SK-N-SH treated with all-trans-retinoic acid at 6 μM for 48 hours (cell line): ENCODE results near the gene PSMD7.

Experiments used
- ATAC-seq: fragments of 200-7000 bp; cut with Tn5 transposase; 3 replicates; pipeline ENCODE4 v1.9.1; 2020; ENCODE audit warnings: mild to moderate bottlenecking, moderate library complexity
- BACH2 ChIP-seq: fragments of 250-450 bp; sonication (Bioruptor Pico); IDR thresholded peaks from 2 replicates; pipeline ENCODE4 v1.9.0; 2021; ENCODE audit warnings: mild to moderate bottlenecking, borderline replicate concordance
- CREB5 ChIP-seq: fragments of 250-450 bp; sonication (Bioruptor Pico); IDR thresholded peaks from 2 replicates; pipeline ENCODE4 v1.5.1; 2020; ENCODE audit warnings: low read depth, mild to moderate bottlenecking, moderate library complexity
- CSDC2 ChIP-seq: fragments of 250-450 bp; sonication (Bioruptor Pico); IDR thresholded peaks from 2 replicates; pipeline ENCODE4 v1.5.0; 2020; ENCODE audit warnings: mild to moderate bottlenecking, moderate library complexity
- CSRNP3 ChIP-seq: fragments of 250-450 bp; sonication (Bioruptor Pico); IDR thresholded peaks from 2 replicates; pipeline ENCODE4 v1.5.1; 2021; ENCODE audit warnings: mild to moderate bottlenecking, moderate library complexity
- ESRRG ChIP-seq: fragments of 250-450 bp; sonication (Bioruptor Pico); IDR thresholded peaks from 2 replicates; pipeline ENCODE4 v1.6.1; 2021; ENCODE audit warnings: mild to moderate bottlenecking
- GLIS3 ChIP-seq: fragments of 250-450 bp; sonication (Bioruptor Pico); IDR thresholded peaks from 2 replicates; pipeline ENCODE4 v1.5.0; 2020; ENCODE audit warnings: mild to moderate bottlenecking, moderate library complexity
- ISL1 ChIP-seq: fragments of 250-450 bp; sonication (Bioruptor Pico); IDR thresholded peaks from 2 replicates; pipeline ENCODE4 v2.1.2; 2022; ENCODE audit warnings: mild to moderate bottlenecking, moderate library complexity
- OSR1 ChIP-seq: fragments of 250-450 bp; sonication (Bioruptor Pico); IDR thresholded peaks from 2 replicates; pipeline ENCODE4 v1.8.0; 2022; ENCODE audit warnings: moderate library complexity, mild to moderate bottlenecking, inconsistent platforms
- PATZ1 ChIP-seq: fragments of 250-450 bp; sonication (Bioruptor Pico); IDR thresholded peaks from 2 replicates; pipeline ENCODE4 v1.8.0; 2020; ENCODE audit warnings: mild to moderate bottlenecking, moderate library complexity, borderline replicate concordance
- POU6F1 ChIP-seq: fragments of 250-450 bp; sonication (Bioruptor Pico); IDR thresholded peaks from 2 replicates; pipeline ENCODE4 v1.8.0; 2021; ENCODE audit warnings: low read depth, mild to moderate bottlenecking, moderate library complexity, borderline replicate concordance
- PPARA ChIP-seq: fragments of 250-450 bp; sonication (Bioruptor Pico); IDR thresholded peaks from 2 replicates; pipeline ENCODE4 v1.5.0; 2020; ENCODE audit warnings: mild to moderate bottlenecking, borderline replicate concordance
- RARB ChIP-seq: fragments of 250-450 bp; sonication (Bioruptor Pico); IDR thresholded peaks from 2 replicates; pipeline ENCODE4 v1.8.0; 2021; ENCODE audit warnings: mild to moderate bottlenecking, moderate library complexity
- SNAI2 ChIP-seq: fragments of 250-450 bp; sonication (Bioruptor Pico); IDR thresholded peaks from 2 replicates; pipeline ENCODE4 v1.5.0; 2020; ENCODE audit warnings: mild to moderate bottlenecking, moderate library complexity
- TCF4 ChIP-seq: fragments of 250-450 bp; sonication (Bioruptor Pico); IDR thresholded peaks from 2 replicates; pipeline ENCODE4 v1.8.0; 2021; ENCODE audit warnings: mild to moderate bottlenecking, moderate library complexity, borderline replicate concordance
- TOX ChIP-seq: fragments of 250-450 bp; sonication (Bioruptor Pico); IDR thresholded peaks from 2 replicates; pipeline ENCODE4 v1.8.0; 2021; ENCODE audit warnings: mild to moderate bottlenecking, moderate library complexity, borderline replicate concordance
- TSHZ2 ChIP-seq: fragments of 250-450 bp; sonication (Bioruptor Pico); IDR thresholded peaks from 2 replicates; pipeline ENCODE4 v1.5.0; 2020; ENCODE audit warnings: mild to moderate bottlenecking, moderate library complexity
- ZC3H10 ChIP-seq: fragments of 250-450 bp; sonication (Bioruptor Pico); IDR thresholded peaks from 2 replicates; pipeline ENCODE4 v1.5.1; 2021; ENCODE audit warnings: mild to moderate bottlenecking, moderate library complexity
- ZFP3 ChIP-seq: fragments of 250-450 bp; sonication (Bioruptor Pico); IDR thresholded peaks from 2 replicates; pipeline ENCODE4 v1.5.0; 2020; ENCODE audit warnings: mild to moderate bottlenecking, moderate library complexity
- ZFP30 ChIP-seq: fragments of 450-650 bp; formaldehyde crosslinking; IDR thresholded peaks from 2 replicates; pipeline ENCODE4 v1.5.0; 2022; ENCODE audit warnings: mild to moderate bottlenecking, moderate library complexity
- ZNF565 ChIP-seq: fragments of 450-650 bp; formaldehyde crosslinking; conservative IDR thresholded peaks from 2 replicates; pipeline ENCODE4 v1.5.0; 2020; ENCODE audit warnings: low read depth, mild to moderate bottlenecking, moderate library complexity
- ZNF70 ChIP-seq: fragments of 450-650 bp; formaldehyde crosslinking; IDR thresholded peaks from 2 replicates; pipeline ENCODE4 v1.5.0; 2020; ENCODE audit warnings: mild to moderate bottlenecking, moderate library complexity
- ZNF8 ChIP-seq: fragments of 450-650 bp; formaldehyde crosslinking; IDR thresholded peaks from 2 replicates; pipeline ENCODE4 v1.5.0; 2020; ENCODE audit warnings: mild to moderate bottlenecking, moderate library complexity

PSMD7 gene

GRCh38 chr16:74268372-74268782, 28.2 kb upstream of the PSMD7 start:
- ATAC-seq, result no peak
- TF ChIP-seq TOX (CRISPR knock-in tag) (no peak), RARB (no peak), ZNF565 (CRISPR knock-in tag) (no peak), CREB5 (CRISPR knock-in tag) (no peak), ZNF8 (CRISPR knock-in tag) (no peak), SNAI2 (CRISPR knock-in tag) (no peak), PPARA (CRISPR knock-in tag) (no peak), ISL1 (CRISPR knock-in tag) (no peak), TCF4 (CRISPR knock-in tag) (no peak), ZFP3 (CRISPR knock-in tag) (no peak), GLIS3 (CRISPR knock-in tag) (no peak), CSDC2 (CRISPR knock-in tag) (no peak), ZC3H10 (CRISPR knock-in tag) (no peak), BACH2 (no peak), OSR1 (CRISPR knock-in tag) (no peak), ZNF70 (CRISPR knock-in tag) (no peak), ZFP30 (CRISPR knock-in tag) (no peak)

GRCh38 chr16:74271872-74272271, 24.7 kb upstream of the PSMD7 start:
- TF ChIP-seq PATZ1 (CRISPR knock-in tag), result no peak
- no peak for TF ChIP-seq CSRNP3 (CRISPR knock-in tag)
- TF ChIP-seq ZFP30 (CRISPR knock-in tag), result no peak
- no peak for TF ChIP-seq ESRRG
- TF ChIP-seq ZNF70 (CRISPR knock-in tag), result no peak
- no peak for TF ChIP-seq TOX (CRISPR knock-in tag)
- no peak for TF ChIP-seq OSR1 (CRISPR knock-in tag)
- no peak for TF ChIP-seq TCF4 (CRISPR knock-in tag)
- no peak for TF ChIP-seq ZC3H10 (CRISPR knock-in tag)
- no peak for ATAC-seq

GRCh38 chr16:74275031-74275636, 21.5 kb upstream of the PSMD7 start:
- TF ChIP-seq ESRRG, result no peak
- TF ChIP-seq ZNF8 (CRISPR knock-in tag), result no peak
- TF ChIP-seq GLIS3 (CRISPR knock-in tag), result no peak
- TF ChIP-seq TSHZ2, result no peak
- TF ChIP-seq CSRNP3 (CRISPR knock-in tag), result no peak
- TF ChIP-seq POU6F1 (CRISPR knock-in tag), result no peak
- TF ChIP-seq PPARA (CRISPR knock-in tag), result no peak
- no peak for TF ChIP-seq CREB5 (CRISPR knock-in tag)
- no peak for TF ChIP-seq ZFP3 (CRISPR knock-in tag)
- no peak for TF ChIP-seq ISL1 (CRISPR knock-in tag)
- TF ChIP-seq ZNF565 (CRISPR knock-in tag), result no peak
- TF ChIP-seq BACH2, result no peak
- no peak for TF ChIP-seq TOX (CRISPR knock-in tag)
- TF ChIP-seq PATZ1 (CRISPR knock-in tag), result no peak
- no peak for TF ChIP-seq ZFP30 (CRISPR knock-in tag)
- peak; percentile 58; the same call in 1 of the 3 replicates for ATAC-seq
